Measurements from ENCODE around the gene ZNF268. TPM values are rescaled to one million over a fixed set of nuclear protein-coding genes. Genes with fewer than 3 reads are reported as not detected.

ZNF268 gene
- total RNA-seq, 6 donors from 2014 or later, result 15.5 to 37.7 (median 20.9) TPM

GRCh38 chr12:133206390-133206789, 25.1 kb downstream of the ZNF268 start:
- DNase-seq (no peak), ATAC-seq (ENCODE audit: low FRiP score in 2 of 2) (no peak)
- no peak for TF ChIP-seq POLR2AphosphoS5 (IDR thresholded peaks at IDR 0.05)
- TF ChIP-seq CTCF (IDR thresholded peaks at IDR 0.05), result no peak
- no peak for TF ChIP-seq EP300 (IDR thresholded peaks at IDR 0.05)
- TF ChIP-seq POLR2A (IDR thresholded peaks at IDR 0.05), result no peak
- H3K4me3 ChIP-seq, result no peak overlapping the region
- peaks cover 12 to 26% (median 21%) of the 10 kb centered on the region in 4 donors for H3K36me3 ChIP-seq
- H3K9me3 ChIP-seq, result peaks cover 100% of the 10 kb centered on the region in 4 donors
- H3K27ac ChIP-seq, result no peak overlapping the region
- whole genome bisulfite sequencing, 2 donors, result 100% methylated on average over 2 of the region's 2 CpGs
- no peaks in the 10 kb centered on the region for H3K4me1 ChIP-seq
- no peaks in the 10 kb centered on the region for H3K27me3 ChIP-seq

- TF ChIP-seq CTCF (IDR thresholded peaks at IDR 0.05) (no peak), POLR2A (IDR thresholded peaks at IDR 0.05) (no peak)
Measured at GRCh38 chr12:133215724-133216123, 34.4 kb downstream of the ZNF268 start.

GRCh38 chr12:133217219-133217618, 35.9 kb downstream of the ZNF268 start:
- Histone ChIP-seq H3K36me3 (no peaks in the 10 kb centered on the region), H3K27ac (no peak overlapping the region), H3K4me1 (no peaks in the 10 kb centered on the region), H3K27me3 (no peaks in the 10 kb centered on the region), H3K9me3 (peaks cover 23 to 95% (median 52%) of the 10 kb centered on the region in 4 donors), H3K4me3 (no peak overlapping the region)
- ATAC-seq (ENCODE audit: low FRiP score in 2 of 2) (no peak), DNase-seq (no peak)
- no peak for TF ChIP-seq CTCF (IDR thresholded peaks at IDR 0.05)
- WGBS, 2 donors, result 60 to 75% methylated on average over 1 to 3 of the region's 3 CpGs

More at GRCh38 chr12:133215724-133216123, 34.4 kb downstream of the ZNF268 start:
- no peaks in the 10 kb centered on the region for H3K4me1 ChIP-seq
- H3K4me3 ChIP-seq, result no peak overlapping the region
- H3K27me3 ChIP-seq, result no peaks in the 10 kb centered on the region
- peaks cover 35 to 96% (median 67%) of the 10 kb centered on the region in 4 donors for H3K9me3 ChIP-seq
- no peak overlapping the region for H3K27ac ChIP-seq
- no peak for ATAC-seq (ENCODE audit: low FRiP score in 2 of 2)
- DNase-seq, result no peak
- 83 to 95% methylated on average over 1 to 3 of the region's 3 CpGs for WGBS, 2 donors
- no peaks in the 10 kb centered on the region for H3K36me3 ChIP-seq

GRCh38 chr12:133220521-133220920, 39.2 kb downstream of the ZNF268 start:
- ATAC-seq (ENCODE audit: low FRiP score in 2 of 2) (no peak), DNase-seq (no peak)
- no peaks in the 10 kb centered on the region for H3K36me3 ChIP-seq
- 88 to 100% methylated on average over 1 to 6 of the region's 6 CpGs for WGBS, 2 donors
- no peak overlapping the region for H3K4me3 ChIP-seq
- H3K27ac ChIP-seq, result no peak overlapping the region
- no peaks in the 10 kb centered on the region for H3K27me3 ChIP-seq
- TF ChIP-seq POLR2A (IDR thresholded peaks at IDR 0.05), result no peak
- no peak for TF ChIP-seq CTCF (IDR thresholded peaks at IDR 0.05)
- TF ChIP-seq POLR2AphosphoS5 (IDR thresholded peaks at IDR 0.05), result no peak
- no peak for TF ChIP-seq EP300 (IDR thresholded peaks at IDR 0.05)
- no peaks in the 10 kb centered on the region for H3K4me1 ChIP-seq
- H3K9me3 ChIP-seq, result peaks cover 0 to 70% (median 25%) of the 10 kb centered on the region in 4 donors

- Histone ChIP-seq H3K27ac (no peak overlapping the region), H3K36me3 (no peaks in the 10 kb centered on the region), H3K27me3 (no peaks in the 10 kb centered on the region), H3K4me1 (no peaks in the 10 kb centered on the region), H3K9me3 (peaks cover 0 to 63% (median 20%) of the 10 kb centered on the region in 4 donors), H3K4me3 (no peak overlapping the region)
- DNase-seq (no peak), ATAC-seq (ENCODE audit: low FRiP score in 2 of 2) (no peak)
- TF ChIP-seq CTCF (IDR thresholded peaks at IDR 0.05) (no peak), POLR2A (IDR thresholded peaks at IDR 0.05) (no peak), POLR2AphosphoS5 (IDR thresholded peaks at IDR 0.05) (no peak), EP300 (IDR thresholded peaks at IDR 0.05) (no peak)
- 87% methylated on average over 16 of the region's 16 CpGs; no CpG with 5 or more reads in 1 of the 2 donors for WGBS, 2 donors
Measured at GRCh38 chr12:133221241-133221640, 39.9 kb downstream of the ZNF268 start.
